Aortic smooth muscle cell (primary cell): ENCODE results near the gene ZNF205. TPM values are rescaled to one million over a fixed set of nuclear protein-coding genes. Genes with fewer than 3 reads are reported as not detected.

Experiments used
- total RNA-seq: library from RNA; depleted of rRNA; stranded (reverse); fragments of >200 nt; gene quantifications from 2 replicates; pipeline ENCODE4 v1.2.3, GENCODE V29; 2014

ZNF205 gene
- total RNA-seq, result 12.6 and 13.6 TPM in 2 replicates

GRCh38 chr16:3112058-3112880, at the start of gene ZNF205:
Gene ZNF205 (plus strand): TSS chr16:3112586. CDS start chr16:3113431, 845 bp downstream.

DNA sequence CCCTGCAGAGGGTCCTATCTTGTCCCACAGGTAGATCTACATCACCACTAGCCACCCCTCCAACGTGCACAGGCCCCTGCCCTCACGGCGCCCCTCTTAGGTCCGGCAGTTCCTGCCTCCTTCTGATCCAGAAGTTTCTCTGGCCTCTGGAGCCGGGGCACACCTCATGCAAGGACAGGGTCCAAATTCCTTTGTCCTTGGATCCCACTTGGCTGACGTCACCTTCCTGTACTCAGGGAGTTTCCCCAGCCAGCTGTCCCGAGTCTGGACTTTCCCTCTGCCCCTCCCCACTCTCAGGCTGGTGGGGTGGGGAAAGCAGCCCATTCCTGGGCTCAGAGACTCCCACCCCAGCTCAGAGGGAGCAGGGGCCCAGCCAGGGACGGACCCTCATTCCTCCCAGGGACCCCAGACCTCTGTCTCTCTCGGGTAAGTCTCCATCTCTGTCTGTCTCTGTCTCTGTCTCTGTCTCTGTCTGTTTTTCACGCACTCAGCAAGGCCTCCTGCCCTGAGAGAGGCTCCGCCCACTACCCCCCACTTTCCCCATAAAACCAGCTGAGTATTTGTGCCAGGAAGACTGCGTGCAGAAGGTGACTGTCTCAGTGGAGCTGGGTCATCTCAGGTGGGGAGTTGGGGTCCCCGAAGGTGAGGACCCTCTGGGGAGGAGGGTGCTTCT, 47.2 kb upstream of the ZNF205 start, which contains the start of gene IL32:
TSS of gene IL32 (plus strand) at position 572 of the 673 bp plus-strand sequence. CDS start 172 bp downstream, outside the sequence.

GRCh38 chr16:3098459-3099394, 13.7 kb upstream of the ZNF205 start, which contains the start of gene ZSCAN10:
Gene ZSCAN10 (minus strand): TSS chr16:3099294. CDS start chr16:3092937, 6,357 bp downstream.

GRCh38 chr16:3134338-3135125, 22.1 kb downstream of the ZNF205 start, which contains the start of gene ZNF213:
Gene ZNF213 (plus strand): TSS chr16:3135029. CDS start chr16:3137281, 2,252 bp downstream.

Other genes with a start within 250 kb of the ZNF205 start
- 56.6 and 63.1 TPM in 2 replicates for gene FLYWCH2, start 229.4 kb upstream of the ZNF205 start, total RNA-seq
- 35.6 and 38.4 TPM in 2 replicates for gene FLYWCH1, start 200.7 kb upstream of the ZNF205 start, total RNA-seq
- gene KREMEN2, start 148.3 kb upstream of the ZNF205 start, total RNA-seq, result not detected in 2 replicates
- gene PAQR4, start 143.2 kb upstream of the ZNF205 start, total RNA-seq, result 6.5 and 12.6 TPM in 2 replicates
- 3.4 and 5.9 TPM in 2 replicates for gene PKMYT1, start 132.1 kb upstream of the ZNF205 start, total RNA-seq
- not detected in 2 replicates for gene CLDN9, start 99.7 kb upstream of the ZNF205 start, total RNA-seq
- not detected in 2 replicates for gene CLDN6, start 94.4 kb upstream of the ZNF205 start, total RNA-seq
- 265 and 335 TPM in 2 replicates for gene TNFRSF12A, start 92.2 kb upstream of the ZNF205 start, total RNA-seq
- gene HCFC1R1, start 88.6 kb upstream of the ZNF205 start, total RNA-seq, result 17.0 and 27.1 TPM in 2 replicates
- 14.1 and 15.0 TPM in 2 replicates for gene THOC6, start 88.6 kb upstream of the ZNF205 start, total RNA-seq
- gene BICDL2, start 75.6 kb upstream of the ZNF205 start, total RNA-seq, result 0.13 TPM in 1 of 2 replicates, not detected in the other
- not detected in 2 replicates for gene MMP25, start 66.0 kb upstream of the ZNF205 start, total RNA-seq
- gene IL32, start 46.9 kb upstream of the ZNF205 start, total RNA-seq, result 3.4 and 4.4 TPM in 2 replicates
- gene ZSCAN10, start 13.3 kb upstream of the ZNF205 start, total RNA-seq, result not detected in 2 replicates
- gene ZNF213, start 22.4 kb downstream of the ZNF205 start, total RNA-seq, result 3.2 and 5.7 TPM in 2 replicates
- not detected in 2 replicates for gene OR1F1, start 75.6 kb downstream of the ZNF205 start, total RNA-seq
- gene ZNF200, start 122.6 kb downstream of the ZNF205 start, total RNA-seq, result 6.5 and 8.5 TPM in 2 replicates
- under 0.01 and 0.13 TPM in 2 replicates for gene MEFV, start 144.0 kb downstream of the ZNF205 start, total RNA-seq
- 35.3 and 37.9 TPM in 2 replicates for gene ZNF263, start 170.9 kb downstream of the ZNF205 start, total RNA-seq
- gene TIGD7, start 192.8 kb downstream of the ZNF205 start, total RNA-seq, result 5.0 and 7.5 TPM in 2 replicates
- gene ZNF75A, start 192.9 kb downstream of the ZNF205 start, total RNA-seq, result 20.5 and 25.7 TPM in 2 replicates
- gene OR2C1, start 243.3 kb downstream of the ZNF205 start, total RNA-seq, result 0.12 and 0.26 TPM in 2 replicates